SK-N-SH (cell line): ENCODE results near the gene CELF2. TPM values are rescaled to one million over a fixed set of nuclear protein-coding genes. Genes with fewer than 3 reads are reported as not detected.

Experiments used
- CTCF ChIA-PET: fragments of 300-600, 350-600 bp; formaldehyde crosslinking; extraction: SDS; loops from one replicate; lab custom pipeline; 2021; lab: Yijun Ruan, JAX
- POLR2A ChIA-PET: fragments of 350-600 bp; sonication (Branson Sonifier 250); formaldehyde crosslinking; extraction: SDS; loops from one replicate; lab custom pipeline; 2020; ENCODE audit warnings: antibody characterized with exemption, inconsistent platforms; lab: Yijun Ruan, JAX
- DNase-seq: peaks from one replicate; pipeline ENCODE4 v3.0.0; 2012
- H2AFZ ChIP-seq: fragments of 200-600 bp; sonication (generic); 2 replicates; pipeline ENCODE4 v1.8.1; 2016; ENCODE audit warnings: antibody characterized with exemption, mild to moderate bottlenecking, low read depth
- H3F3A ChIP-seq: fragments of 200-600 bp; sonication (generic); replicated peaks from 2 replicates; pipeline ENCODE3; 2016; ENCODE audit warnings: antibody characterized with exemption, mild to moderate bottlenecking; ENCODE audit not compliant: insufficient read depth
- H3K27ac ChIP-seq, 2 experiments: fragments of 200-500 bp in 1 of 2; fragments of 200-600 bp in 1 of 2; sonication (Bioruptor generic) in 1 of 2; sonication (generic), shearing (Covaris generic) in 1 of 2; 2 replicates each; pipeline versions ENCODE4 v1.5.1 to v1.6.1; 2014 to 2016; ENCODE audit warnings: low read depth in 2 of 2, inconsistent platforms in 1 of 2, low read length in 1 of 2, mild to moderate bottlenecking in 1 of 2, mixed read lengths in 1 of 2
- H3K27me3 ChIP-seq: fragments of 200-600 bp; sonication (generic), shearing (Covaris generic); 2 replicates; pipeline ENCODE4 v1.6.1; 2016; ENCODE audit warnings: mixed run types; ENCODE audit not compliant: insufficient read depth
- H3K36me3 ChIP-seq, 2 experiments: fragments of 200-500 bp in 1 of 2; fragments of 200-600 bp in 1 of 2; sonication (Bioruptor generic) in 1 of 2; sonication (generic) in 1 of 2; replicated peaks in 1 of 2; 2 replicates each; pipeline versions ENCODE3 to v1.5.1; 2014 to 2016; ENCODE audit warnings: low read length in 1 of 2, mild to moderate bottlenecking in 1 of 2; ENCODE audit not compliant: insufficient read depth in 2 of 2, control insufficient read depth in 1 of 2
- H3K4me1 ChIP-seq, 2 experiments: fragments of 200-500 bp in 1 of 2; fragments of 200-600 bp in 1 of 2; sonication (Bioruptor generic) in 1 of 2; sonication (generic), shearing (Covaris generic) in 1 of 2; 2 replicates each; pipeline versions ENCODE4 v1.5.1 to v1.6.1; 2014 to 2016; ENCODE audit warnings: low read depth in 1 of 2, low read length in 1 of 2, mixed run types in 1 of 2; ENCODE audit not compliant: insufficient read depth in 2 of 2, control insufficient read depth in 1 of 2
- H3K4me2 ChIP-seq: fragments of 200-600 bp; sonication (generic), shearing (Covaris generic); 2 replicates; pipeline ENCODE4 v1.6.1; 2017; ENCODE audit warnings: mixed run types
- H3K4me3 ChIP-seq, 2 experiments: fragments of 200-500 bp in 1 of 2; fragments of 200-600 bp in 1 of 2; sonication (Bioruptor generic) in 1 of 2; sonication (generic), shearing (Covaris generic) in 1 of 2; 2 replicates each; pipeline versions ENCODE4 v1.5.1 to v1.8.1; 2014 to 2016; ENCODE audit warnings: low read depth in 2 of 2, inconsistent platforms in 1 of 2, low read length in 1 of 2, mild to moderate bottlenecking in 1 of 2, mixed read lengths in 1 of 2, moderate library complexity in 1 of 2
- H3K79me2 ChIP-seq: fragments of 200-600 bp; sonication (generic); 2 replicates; pipeline ENCODE4 v1.8.1; 2017; ENCODE audit warnings: mild to moderate bottlenecking; ENCODE audit not compliant: insufficient read depth
- H3K9ac ChIP-seq: fragments of 200-600 bp; sonication (generic); 2 replicates; pipeline ENCODE4 v1.6.1; 2017; ENCODE audit warnings: mixed run types
- H3K9me2 ChIP-seq: fragments of 200-600 bp; sonication (generic); 2 replicates; pipeline ENCODE4 v1.6.1; 2017; ENCODE audit warnings: mixed run types
- H3K9me3 ChIP-seq: fragments of 200-600 bp; sonication (generic); 2 replicates; pipeline ENCODE4 v1.6.1; 2017; ENCODE audit warnings: mixed run types, mild to moderate bottlenecking, moderate library complexity
- H4K20me1 ChIP-seq: fragments of 200-600 bp; sonication (generic); 2 replicates; pipeline ENCODE4 v1.6.1; 2017; ENCODE audit warnings: mild to moderate bottlenecking, mixed run types; ENCODE audit not compliant: insufficient read depth
- ELF1 ChIP-seq: IDR thresholded peaks from 2 replicates; pipeline ENCODE4 v1.4.0; 2012
- EZH2phosphoT487 ChIP-seq: fragments of 200-600 bp; sonication (generic); IDR thresholded peaks from 2 replicates; pipeline ENCODE4 v1.6.1; 2017; ENCODE audit warnings: low read depth, mixed run types, mild to moderate bottlenecking, antibody characterized with exemption, moderate library complexity, borderline replicate concordance
- GATA2 ChIP-seq: sonication (generic); formaldehyde crosslinking; IDR thresholded peaks from 2 replicates; pipeline ENCODE4 v1.5.0; 2020; ENCODE audit warnings: mild to moderate bottlenecking, missing genetic modification reagents
- MXI1 ChIP-seq: IDR thresholded peaks from 2 replicates; pipeline ENCODE4 v1.6.1; 2012; ENCODE audit warnings: mild to moderate bottlenecking, low read depth, low read length, improper control_type of control experiment
- NFIC ChIP-seq: IDR thresholded peaks from 2 replicates; pipeline ENCODE4 v1.4.0; 2012; ENCODE audit warnings: borderline replicate concordance
- POLR2AphosphoS5 ChIP-seq: IDR thresholded peaks from 2 replicates; pipeline ENCODE4 v1.6.1; 2012; ENCODE audit warnings: low read depth, low read length
- RCOR1 ChIP-seq: fragments of 150-350 bp; IDR thresholded peaks from 2 replicates; pipeline ENCODE4 v1.6.1; 2017; ENCODE audit warnings: antibody characterized with exemption, low read length
- REST ChIP-seq: IDR thresholded peaks from 2 replicates; pipeline ENCODE4 v1.6.1; 2012; ENCODE audit warnings: mild to moderate bottlenecking, low read depth, low read length, moderate library complexity
- RXRA ChIP-seq: IDR thresholded peaks from 2 replicates; pipeline ENCODE4 v1.4.0; 2012; ENCODE audit warnings: low read depth, mild to moderate bottlenecking, borderline replicate concordance
- SMC3 ChIP-seq: IDR thresholded peaks from 2 replicates; pipeline ENCODE4 v1.6.1; 2012; ENCODE audit warnings: low read depth, low read length, improper control_type of control experiment
- TAF1 ChIP-seq: IDR thresholded peaks from 2 replicates; pipeline ENCODE4 v1.6.1; 2012; ENCODE audit warnings: low read depth, mild to moderate bottlenecking, low read length, moderate library complexity, borderline replicate concordance
- TCF12 ChIP-seq: IDR thresholded peaks from 2 replicates; pipeline ENCODE4 v1.4.0; 2012
- TEAD4 ChIP-seq: IDR thresholded peaks from 2 replicates; pipeline ENCODE4 v1.4.0; 2012; ENCODE audit warnings: mild to moderate bottlenecking, borderline replicate concordance; ENCODE audit not compliant: insufficient read depth
- WGBS: methylation state at CpG from one replicate; pipeline ENCODE4 v1.1.6; 2017; ENCODE audit warnings: low lambda C conversion rate; 5-methylcytosine and 5-hydroxymethylcytosine counted together
- polyA plus RNA-seq, 3 experiments: library from polyadenylated mRNA; depleted of rRNA; stranded (reverse); fragments of >200 nt; gene quantifications; 2 replicates each; pipeline ENCODE4 v1.2.3, GENCODE V29; 2012
- TF ChIP-seq, protein P1 (sequence below): fragments of 150-350 bp; IDR thresholded peaks from 2 replicates; pipeline ENCODE4 v1.6.1; 2016; ENCODE audit warnings: mild to moderate bottlenecking, low read depth, low read length

Gene CELF2
- polyA plus RNA-seq, 1 of the 3 experiments (the other 2 are of a cell fraction): 0.03 TPM

DNA sequence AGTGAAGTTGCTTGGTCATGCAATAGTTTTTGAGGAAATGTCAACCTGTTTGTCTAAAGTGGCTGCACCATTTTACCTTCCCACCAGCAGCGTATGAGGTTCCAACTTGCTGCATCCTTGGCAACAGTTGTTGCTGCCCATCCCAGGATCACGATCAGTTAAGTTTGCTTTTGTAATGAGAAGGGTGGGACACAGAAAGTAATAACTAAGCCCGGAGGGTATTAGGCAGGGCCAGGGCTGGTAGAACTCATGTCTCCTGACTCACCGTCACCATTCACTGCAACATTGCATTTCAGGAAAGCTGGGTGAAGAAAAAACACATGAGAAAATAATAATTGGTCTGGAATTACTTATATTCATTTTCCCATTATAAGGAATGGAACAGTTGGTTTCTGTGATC is 25.4 kb downstream of the CELF2 start (continued):
- TF ChIP-seq EZH2phosphoT487: no peak
- no peak for TF ChIP-seq POLR2AphosphoS5
- no peak for TF ChIP-seq SMC3
- TF ChIP-seq TAF1: no peak
- TF ChIP-seq RCOR1: no peak
- TF ChIP-seq GATA2 (CRISPR knock-in tag): no peak
- TF ChIP-seq ELF1: no peak
- TF ChIP-seq NFIC: no peak
- TF ChIP-seq REST: no peak
- TF ChIP-seq MXI1: no peak

DNA sequence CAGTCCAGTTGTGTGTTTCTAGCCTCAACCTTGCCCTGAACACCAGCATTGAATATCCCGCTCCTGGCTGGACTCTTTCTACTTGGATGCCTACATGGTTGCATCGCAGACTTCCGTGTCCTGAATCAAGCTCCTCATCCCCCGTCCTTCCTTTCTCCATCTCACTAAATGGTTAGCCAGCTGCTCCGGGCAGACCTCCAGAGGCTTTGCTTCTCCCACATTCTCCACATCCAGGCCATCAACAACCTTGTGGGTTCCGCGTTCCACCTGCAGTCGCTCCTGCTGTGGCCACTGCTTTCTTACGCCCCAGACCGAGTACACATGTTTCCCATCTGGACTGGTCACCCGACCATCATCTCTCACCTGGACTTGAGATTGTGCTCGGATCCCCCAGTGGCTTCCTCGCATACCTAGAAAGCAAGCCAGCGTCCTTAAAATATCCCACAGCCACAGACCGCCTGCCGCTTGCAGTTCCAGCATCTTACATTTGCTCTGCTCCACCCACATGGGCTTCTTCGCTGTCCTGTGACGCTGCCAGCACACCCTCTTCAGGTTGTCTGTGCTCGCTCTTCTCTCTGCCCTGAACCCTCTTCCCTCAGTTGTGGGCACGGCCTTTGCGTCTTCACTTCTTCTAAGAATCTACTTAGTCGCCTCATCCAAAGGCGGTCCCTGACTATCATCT is 25.9 kb downstream of the CELF2 start:
- no peak overlapping the region for H3K4me2 ChIP-seq
- no peaks in the 10 kb centered on the region for H3K4me1 ChIP-seq
- no peaks in the 10 kb centered on the region for H3K9me2 ChIP-seq
- no peaks in the 10 kb centered on the region for H3K27me3 ChIP-seq
- H3K9ac ChIP-seq: no peak overlapping the region
- no peaks in the 10 kb centered on the region for H3K79me2 ChIP-seq
- TF ChIP-seq ELF1: no peak
- no peak for TF ChIP-seq NFIC
- TF ChIP-seq RXRA: no peak
- no peak for TF ChIP-seq MXI1
- no peak for TF ChIP-seq TCF12
- TF ChIP-seq EZH2phosphoT487: no peak
- no peak for TF ChIP-seq TEAD4
- no peak for TF ChIP-seq RCOR1
- TF ChIP-seq, protein P1, sequence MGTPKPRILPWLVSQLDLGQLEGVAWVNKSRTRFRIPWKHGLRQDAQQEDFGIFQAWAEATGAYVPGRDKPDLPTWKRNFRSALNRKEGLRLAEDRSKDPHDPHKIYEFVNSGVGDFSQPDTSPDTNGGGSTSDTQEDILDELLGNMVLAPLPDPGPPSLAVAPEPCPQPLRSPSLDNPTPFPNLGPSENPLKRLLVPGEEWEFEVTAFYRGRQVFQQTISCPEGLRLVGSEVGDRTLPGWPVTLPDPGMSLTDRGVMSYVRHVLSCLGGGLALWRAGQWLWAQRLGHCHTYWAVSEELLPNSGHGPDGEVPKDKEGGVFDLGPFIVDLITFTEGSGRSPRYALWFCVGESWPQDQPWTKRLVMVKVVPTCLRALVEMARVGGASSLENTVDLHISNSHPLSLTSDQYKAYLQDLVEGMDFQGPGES: no peak
- TF ChIP-seq, all 33 proteins: peak for 0
- no peaks in the 10 kb centered on the region for H3K36me3 ChIP-seq
- H3K9me3 ChIP-seq: no peaks in the 10 kb centered on the region
- no peaks in the 10 kb centered on the region for H3F3A ChIP-seq
- H4K20me1 ChIP-seq: no peaks in the 10 kb centered on the region
- no peak overlapping the region for H2AFZ ChIP-seq
- WGBS: 64% methylated on average over 23 of the region's 23 CpGs
- no peak overlapping the region for H3K27ac ChIP-seq
- ChIA-PET CTCF (no interaction called here), POLR2A (no interaction called here)
- DNase-seq: no peak
- no peak overlapping the region for H3K4me3 ChIP-seq
